Posterior cingulate gyrus (tissue), 11 donors: ENCODE results near the gene TATDN3.
"Not testable (repeated sequence)": the region's sequence is repeated elsewhere in the genome, so short reads cannot be mapped to it uniquely, and the experiment has no call there.

ENCODE experiments used
- DNase-seq, 10 donors: peaks; one replicate each; pipeline versions ENCODE4 v3.0.0 to v3.0.0-alpha.2; 2020 to 2021; ENCODE audit warnings: mixed read lengths in 3 of 10
- intact Hi-C: fragments of 100-400 bp; cut with DNase I; formaldehyde crosslinking; loops from one replicate; pipeline ENCODE4 v1.15.1; 2023

TATDN3 gene

GRCh38 chr1:212791676-212792395 lies at the start of gene TATDN3, which contains the start of gene NSL1:
TATDN3 (plus strand) TSS chr1:212791894; CDS start chr1:212791922, 28 bp downstream.
NSL1 (minus strand) TSS chr1:212791777; CDS start chr1:212791763, 14 bp downstream.
- peak; percentile 83 to 98 (median 90) for DNase-seq
- intact Hi-C loops = loop anchor here (5.0 kb wide), 1 partner anchor 65 kb away; the partner anchor contains the start of gene FLVCR1

GRCh38 chr1:212743901-212744475 lies 47.7 kb upstream of the TATDN3 start:
- intact Hi-C loops = no loop called here
- no peak for DNase-seq

- intact Hi-C loops = no loop called here
- no peak for DNase-seq
Measured at GRCh38 chr1:212745303-212745702, 46.4 kb upstream of the TATDN3 start.

- DNase-seq = no peak
- intact Hi-C loops = no loop called here
Measured at GRCh38 chr1:212746546-212746945, 45.1 kb upstream of the TATDN3 start.

GRCh38 chr1:212749821-212750535 lies 41.7 kb upstream of the TATDN3 start:
- DNase-seq = no peak
- intact Hi-C loops = no loop called here

- intact Hi-C loops = no loop called here
Measured at GRCh38 chr1:212752252-212752933, 39.3 kb upstream of the TATDN3 start.

GRCh38 chr1:212752934-212753497 lies 38.7 kb upstream of the TATDN3 start:
- intact Hi-C loops = no loop called here
- no peak for DNase-seq

More at GRCh38 chr1:212752252-212752933, 39.3 kb upstream of the TATDN3 start:
- DNase-seq = no peak

- no peak for DNase-seq
- intact Hi-C loops = no loop called here
Measured at GRCh38 chr1:212753749-212754148, 37.9 kb upstream of the TATDN3 start.

GRCh38 chr1:212754193-212754592 lies 37.5 kb upstream of the TATDN3 start:
- DNase-seq = no peak
- intact Hi-C loops = no loop called here

GRCh38 chr1:212754680-212755079 lies 37.0 kb upstream of the TATDN3 start:
- peak in 8 of 10 donors; percentile 29 to 91 (median 52) for DNase-seq
- intact Hi-C loops = no loop called here

- intact Hi-C loops = no loop called here
- peak in 1 of 10 donors; percentile 44 for DNase-seq
Measured at GRCh38 chr1:212759683-212760082, 32.0 kb upstream of the TATDN3 start.

- peak in 2 of 10 donors; percentile 55 to 66 for DNase-seq
- intact Hi-C loops = no loop called here
Measured at GRCh38 chr1:212760126-212760823, 31.4 kb upstream of the TATDN3 start.

GRCh38 chr1:212762234-212762633 lies 29.5 kb upstream of the TATDN3 start:
- DNase-seq = no peak
- intact Hi-C loops = no loop called here

- peak in 1 of 10 donors; percentile 55 for DNase-seq
- intact Hi-C loops = no loop called here
Measured at GRCh38 chr1:212762839-212763238, 28.9 kb upstream of the TATDN3 start.

GRCh38 chr1:212764718-212765281 lies 26.9 kb upstream of the TATDN3 start:
- intact Hi-C loops, DNase-seq: not testable (repeated sequence)

- intact Hi-C loops, DNase-seq: not testable (repeated sequence)
Measured at GRCh38 chr1:212766825-212767224, 24.9 kb upstream of the TATDN3 start.

- no peak for DNase-seq
- intact Hi-C loops = no loop called here
Measured at GRCh38 chr1:212769459-212770167, 22.1 kb upstream of the TATDN3 start.

- intact Hi-C loops = no loop called here
- DNase-seq = no peak
Measured at GRCh38 chr1:212771341-212771740, 20.4 kb upstream of the TATDN3 start.

GRCh38 chr1:212773011-212773410 lies 18.7 kb upstream of the TATDN3 start:
- intact Hi-C loops = no loop called here
- no peak for DNase-seq
